Trophoblast cell (in vitro differentiated cells and primary cell): Measurements from ENCODE around the gene VSIG8.
"Not testable (repeated sequence)": the region's sequence is repeated elsewhere in the genome, so short reads cannot be mapped to it uniquely, and the experiment has no call there.

Source experiments
- DNase-seq, 2 donors: peaks; one replicate each; pipeline ENCODE4 v3.0.0-alpha.2; 2016
- H2AFZ ChIP-seq: 2 replicates; pipeline ENCODE4 v1.6.1; 2013; ENCODE audit warnings: low read length, moderate library complexity, mild to moderate bottlenecking; ENCODE audit not compliant: insufficient read depth, poor library complexity
- H2AK5ac ChIP-seq: 2 replicates; pipeline ENCODE4 v1.6.1; 2013; ENCODE audit warnings: mild to moderate bottlenecking, low read length
- H2BK120ac ChIP-seq: 2 replicates; pipeline ENCODE4 v1.6.1; 2013; ENCODE audit warnings: low read length, mild to moderate bottlenecking, moderate library complexity; ENCODE audit not compliant: insufficient read depth, poor library complexity
- H2BK12ac ChIP-seq: 2 replicates; pipeline ENCODE4 v1.6.1; 2013; ENCODE audit warnings: mild to moderate bottlenecking, low read length, moderate library complexity
- H2BK5ac ChIP-seq: 2 replicates; pipeline ENCODE4 v1.6.1; 2013; ENCODE audit warnings: low read length, low read depth, moderate library complexity, mild to moderate bottlenecking; ENCODE audit not compliant: poor library complexity
- H3K14ac ChIP-seq: 2 replicates; pipeline ENCODE4 v1.6.1; 2013; ENCODE audit warnings: mild to moderate bottlenecking, low read length
- H3K18ac ChIP-seq: 2 replicates; pipeline ENCODE4 v1.6.1; 2013; ENCODE audit warnings: mild to moderate bottlenecking, low read length
- H3K23ac ChIP-seq: 2 replicates; pipeline ENCODE4 v1.6.1; 2013; ENCODE audit warnings: low read length
- H3K27ac ChIP-seq: 2 replicates; pipeline ENCODE4 v1.5.1; 2013; ENCODE audit warnings: low read depth, mild to moderate bottlenecking, inconsistent platforms, low read length, moderate library complexity
- H3K27me3 ChIP-seq: 2 replicates; pipeline ENCODE4 v1.6.1; 2013; ENCODE audit warnings: inconsistent platforms, mild to moderate bottlenecking, low read length, moderate library complexity; ENCODE audit not compliant: insufficient read depth
- H3K36me3 ChIP-seq, 2 experiments: 1 replicate in 1 of 2; 2 replicates in 1 of 2; pipeline ENCODE4 v1.6.1; 2013; ENCODE audit warnings: low read length in 2 of 2, mild to moderate bottlenecking in 2 of 2, moderate library complexity in 1 of 2; ENCODE audit not compliant: insufficient read depth in 2 of 2, control insufficient read depth in 1 of 2
- H3K4ac ChIP-seq: 2 replicates; pipeline ENCODE4 v1.6.1; 2013; ENCODE audit warnings: low read depth, mild to moderate bottlenecking, low read length, moderate library complexity
- H3K4me1 ChIP-seq, 2 experiments: 1 replicate in 1 of 2; 2 replicates in 1 of 2; pipeline ENCODE4 v1.6.1; 2013; ENCODE audit warnings: low read length in 2 of 2, mild to moderate bottlenecking in 2 of 2, moderate library complexity in 1 of 2; ENCODE audit not compliant: insufficient read depth in 2 of 2, control insufficient read depth in 1 of 2
- H3K4me2 ChIP-seq: 2 replicates; pipeline ENCODE4 v1.6.1; 2013; ENCODE audit warnings: inconsistent platforms, mild to moderate bottlenecking, low read length, moderate library complexity
- H3K4me3 ChIP-seq: 2 replicates; pipeline ENCODE4 v1.5.1; 2013; ENCODE audit warnings: mild to moderate bottlenecking, low read depth, low read length, inconsistent platforms
- H3K79me1 ChIP-seq: one replicate; pipeline ENCODE4 v1.6.1; 2013; ENCODE audit warnings: low read length
- H3K79me2 ChIP-seq: 2 replicates; pipeline ENCODE4 v1.6.1; 2013; ENCODE audit warnings: low read length, mild to moderate bottlenecking; ENCODE audit not compliant: control insufficient read depth, insufficient read depth, poor library complexity
- H3K9ac ChIP-seq: 2 replicates; pipeline ENCODE4 v1.6.1; 2013; ENCODE audit warnings: mild to moderate bottlenecking, low read length
- H3K9me3 ChIP-seq: 2 replicates; pipeline ENCODE4 v1.6.1; 2013; ENCODE audit warnings: low read depth, mild to moderate bottlenecking, control low read depth, inconsistent platforms, low read length; ENCODE audit not compliant: insufficient read depth
- H4K12ac ChIP-seq: 2 replicates; pipeline ENCODE4 v1.6.1; 2013; ENCODE audit warnings: low read depth, mild to moderate bottlenecking, low read length, moderate library complexity
- H4K8ac ChIP-seq: 2 replicates; pipeline ENCODE4 v1.6.1; 2013; ENCODE audit warnings: low read depth, mild to moderate bottlenecking, low read length, moderate library complexity
- H4K91ac ChIP-seq: one replicate; pipeline ENCODE4 v1.6.1; 2013; ENCODE audit warnings: low read depth, mild to moderate bottlenecking, low read length, moderate library complexity
- WGBS: extraction: QIAGEN DNeasy Blood & Tissue Kit; methylation state at CpG from one replicate; pipeline ENCODE4 v1.1.7; 2013; ENCODE audit warnings: missing lambda C conversion rate; ENCODE audit not compliant: insufficient read length, insufficient coverage; ENCODE audit errors: extremely low coverage; 5-methylcytosine and 5-hydroxymethylcytosine counted together

Gene VSIG8

GRCh38 chr1:159904036-159904435 lies 41.6 kb upstream of the VSIG8 start:
- H2AFZ ChIP-seq, H3K36me3 ChIP-seq, H2BK120ac ChIP-seq, H2AK5ac ChIP-seq, H3K14ac ChIP-seq, H4K8ac ChIP-seq, H3K9ac ChIP-seq, H4K91ac ChIP-seq, H2BK12ac ChIP-seq, H3K27ac ChIP-seq, H3K27me3 ChIP-seq, H3K4ac ChIP-seq, H3K23ac ChIP-seq, H3K4me3 ChIP-seq, H3K9me3 ChIP-seq, H3K79me2 ChIP-seq, H2BK5ac ChIP-seq, H4K12ac ChIP-seq, H3K18ac ChIP-seq, H3K4me2 ChIP-seq: not testable (repeated sequence)
- H3K79me1 ChIP-seq, result peaks cover 37% of the 10 kb centered on the region
- WGBS, result no CpG with 5 or more reads among the region's 3 CpGs
- H3K4me1 ChIP-seq, result peaks cover 32 to 40% of the 10 kb centered on the region in 2 experiments
- peak; percentile 84 to 90 for DNase-seq

GRCh38 chr1:159902541-159902940 lies 40.1 kb upstream of the VSIG8 start:
- no CpG with 5 or more reads among the region's 3 CpGs for whole genome bisulfite sequencing

GRCh38 chr1:159900755-159901360 lies 38.4 kb upstream of the VSIG8 start:
- H3K4me1 ChIP-seq, result peaks cover 14 to 22% of the 10 kb centered on the region in 2 experiments
- peak overlapping the region; percentile 82 for H3K18ac ChIP-seq
- no peak overlapping the region for H3K23ac ChIP-seq
- no peak overlapping the region for H4K12ac ChIP-seq
- peak overlapping the region; percentile 77 for H4K8ac ChIP-seq
- H2AFZ ChIP-seq, result peak overlapping the region; percentile 40
- no CpG with 5 or more reads among the region's 2 CpGs for WGBS
- peak overlapping the region; percentile 91 for H2BK120ac ChIP-seq
- no peaks in the 10 kb centered on the region for H3K36me3 ChIP-seq
- no peaks in the 10 kb centered on the region for H3K27me3 ChIP-seq
- peak overlapping the region; percentile 88 for H3K27ac ChIP-seq
- peak overlapping the region; percentile 90 for H2BK5ac ChIP-seq
- peak in 1 of 2 donors; percentile 53 for DNase-seq
- peak overlapping the region; percentile 64 for H3K4me2 ChIP-seq
- peak overlapping the region; percentile 69 for H3K4ac ChIP-seq
- peaks cover 21% of the 10 kb centered on the region for H3K79me1 ChIP-seq
- no peak overlapping the region for H3K9ac ChIP-seq
- no peak overlapping the region for H2AK5ac ChIP-seq
- H3K79me2 ChIP-seq, result no peaks in the 10 kb centered on the region
- peak overlapping the region; percentile 94 for H4K91ac ChIP-seq
- H2BK12ac ChIP-seq, result peak overlapping the region; percentile 69
- no peaks in the 10 kb centered on the region for H3K9me3 ChIP-seq
- peak overlapping the region; percentile 73 for H3K14ac ChIP-seq
- H3K4me3 ChIP-seq, result no peak overlapping the region

More at GRCh38 chr1:159902541-159902940, 40.1 kb upstream of the VSIG8 start:
- H3K79me1 ChIP-seq, result peaks cover 28% of the 10 kb centered on the region
- no peak overlapping the region for H2BK5ac ChIP-seq
- H2BK12ac ChIP-seq, result no peak overlapping the region
- no peak overlapping the region for H2AK5ac ChIP-seq
- H3K18ac ChIP-seq, result no peak overlapping the region
- peak in 1 of 2 donors; percentile 58 for DNase-seq
- no peaks in the 10 kb centered on the region for H3K27me3 ChIP-seq
- H4K91ac ChIP-seq, result no peak overlapping the region
- H2AFZ ChIP-seq, result no peak overlapping the region
- no peak overlapping the region for H3K27ac ChIP-seq
- H3K14ac ChIP-seq, result no peak overlapping the region
- no peaks in the 10 kb centered on the region for H3K79me2 ChIP-seq
- H3K4me1 ChIP-seq, result peaks cover 21 to 31% of the 10 kb centered on the region in 2 experiments
- H3K36me3 ChIP-seq, result no peaks in the 10 kb centered on the region
- H3K4me3 ChIP-seq, result no peak overlapping the region
- no peak overlapping the region for H3K23ac ChIP-seq
- H3K9me3 ChIP-seq, result no peaks in the 10 kb centered on the region
- no peak overlapping the region for H3K9ac ChIP-seq
- no peak overlapping the region for H3K4me2 ChIP-seq
- H4K8ac ChIP-seq, result no peak overlapping the region
- H2BK120ac ChIP-seq, result no peak overlapping the region
- H4K12ac ChIP-seq, result no peak overlapping the region
- H3K4ac ChIP-seq, result no peak overlapping the region

DNA sequence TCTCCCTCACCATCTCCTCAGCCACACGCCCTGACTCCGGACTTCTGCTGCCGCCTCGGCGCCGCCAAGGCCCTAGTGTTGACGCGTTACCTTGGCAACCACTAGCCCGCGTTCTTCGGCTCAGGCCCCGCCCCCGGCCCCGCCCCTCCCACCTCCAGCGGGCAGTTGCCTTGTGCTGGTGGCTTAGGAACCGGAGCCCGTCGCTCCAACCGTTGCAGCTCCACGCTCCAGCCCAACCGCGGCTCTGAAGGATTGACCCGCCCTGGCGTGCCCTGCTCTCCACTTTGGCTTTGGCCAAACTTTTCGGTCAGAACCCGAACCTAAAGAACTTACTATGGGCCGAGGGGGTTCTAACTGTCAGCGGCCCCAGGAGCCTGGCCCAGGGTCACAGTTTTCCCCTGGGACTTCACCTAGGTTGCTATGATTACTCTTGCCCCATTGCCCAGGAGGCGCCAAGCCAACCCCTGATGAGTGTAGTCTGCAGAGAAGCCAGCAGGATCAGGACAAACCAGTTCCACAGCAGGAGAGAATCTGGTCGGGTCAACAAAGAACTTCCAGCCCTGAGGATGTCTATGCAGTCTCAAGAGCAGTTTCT lies 37.7 kb upstream of the VSIG8 start, which contains the start of gene CFAP45:
Gene CFAP45, minus strand, starts transcription at position 80 of the 595 bp plus-strand sequence. Its CDS starts 67 bp downstream, at position 13.
- H3K9ac ChIP-seq, result no peak within 1 kb of the TSS
- peak within 1 kb of the TSS; percentile 92 for H2BK120ac ChIP-seq
- no peaks in the 10 kb centered on the region for H3K79me2 ChIP-seq
- H3K4ac ChIP-seq, result peak within 1 kb of the TSS; percentile 69
- peak within 1 kb of the TSS; percentile 82 for H3K18ac ChIP-seq
- H3K23ac ChIP-seq, result no peak within 1 kb of the TSS
- peak within 1 kb of the TSS; percentile 64 for H3K4me2 ChIP-seq
- no peaks in the 10 kb centered on the region for H3K36me3 ChIP-seq
- peak within 1 kb of the TSS; percentile 73 for H2AK5ac ChIP-seq
- peak within 1 kb of the TSS; percentile 96 for H2BK5ac ChIP-seq
- peak within 1 kb of the TSS; percentile 40 for H2AFZ ChIP-seq
- peak within 1 kb of the TSS; percentile 88 for H3K27ac ChIP-seq
- H3K79me1 ChIP-seq, result peaks cover 21% of the 10 kb centered on the region
- peak within 1 kb of the TSS; percentile 94 for H4K91ac ChIP-seq
- no CpG with 5 or more reads among the region's 30 CpGs for WGBS
- peak within 1 kb of the TSS; percentile 37 for H4K12ac ChIP-seq
- peaks cover 14 to 22% of the 10 kb centered on the region in 2 experiments for H3K4me1 ChIP-seq
- H3K4me3 ChIP-seq, result no peak within 1 kb of the TSS
- DNase-seq, result peak; percentile 96 to 97
- H3K27me3 ChIP-seq, result no peaks in the 10 kb centered on the region
- no peaks in the 10 kb centered on the region for H3K9me3 ChIP-seq
- peak within 1 kb of the TSS; percentile 86 for H4K8ac ChIP-seq
- peak within 1 kb of the TSS; percentile 87 for H3K14ac ChIP-seq
- peak within 1 kb of the TSS; percentile 93 for H2BK12ac ChIP-seq
